Adrenal gland (tissue), 5 donors: ENCODE results near the gene BRD4.

Experiments
- POLR2A ChIP-seq, 2 donors: fragments of 450-650 bp; IDR thresholded peaks; one replicate each; pipeline ENCODE4 v1.6.1; 2017; ENCODE audit warnings: antibody characterized with exemption in 2 of 2, mild to moderate bottlenecking in 2 of 2, moderate library complexity in 1 of 2
- TF ChIP-seq, protein P1 (sequence below), 6 experiments: fragments of 450-650 bp in 4 of 6; fragments of 200-600 bp in 2 of 6; sonication (generic) in 1 of 6; IDR thresholded peaks; 1 replicate in 5 of 6; 2 replicates in 1 of 6; pipeline versions ENCODE4 v1.5.1 to v1.8.0; 2016 to 2021; ENCODE audit warnings: antibody characterized with exemption in 6 of 6, mild to moderate bottlenecking in 2 of 6, moderate library complexity in 1 of 6
- donor health status: DM: no; HTN: no; CAD: no.

DNA sequence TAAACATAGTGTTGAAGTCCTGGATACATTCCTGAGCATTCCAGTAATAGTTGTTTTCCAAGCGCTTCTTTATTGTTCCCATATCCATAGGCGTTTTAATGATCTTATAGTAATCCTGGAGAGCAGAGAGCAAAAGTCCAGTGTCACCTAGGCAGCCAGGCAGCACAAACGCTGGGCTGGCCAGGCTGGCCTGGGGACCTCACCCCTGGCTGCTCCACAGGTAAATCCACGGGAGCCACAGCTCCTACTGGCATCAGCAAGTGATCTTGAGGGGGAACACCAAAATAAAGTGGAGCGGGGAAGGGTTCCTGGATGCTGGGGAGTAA is 63.4 kb downstream of the BRD4 start:
- TF ChIP-seq, protein P1, sequence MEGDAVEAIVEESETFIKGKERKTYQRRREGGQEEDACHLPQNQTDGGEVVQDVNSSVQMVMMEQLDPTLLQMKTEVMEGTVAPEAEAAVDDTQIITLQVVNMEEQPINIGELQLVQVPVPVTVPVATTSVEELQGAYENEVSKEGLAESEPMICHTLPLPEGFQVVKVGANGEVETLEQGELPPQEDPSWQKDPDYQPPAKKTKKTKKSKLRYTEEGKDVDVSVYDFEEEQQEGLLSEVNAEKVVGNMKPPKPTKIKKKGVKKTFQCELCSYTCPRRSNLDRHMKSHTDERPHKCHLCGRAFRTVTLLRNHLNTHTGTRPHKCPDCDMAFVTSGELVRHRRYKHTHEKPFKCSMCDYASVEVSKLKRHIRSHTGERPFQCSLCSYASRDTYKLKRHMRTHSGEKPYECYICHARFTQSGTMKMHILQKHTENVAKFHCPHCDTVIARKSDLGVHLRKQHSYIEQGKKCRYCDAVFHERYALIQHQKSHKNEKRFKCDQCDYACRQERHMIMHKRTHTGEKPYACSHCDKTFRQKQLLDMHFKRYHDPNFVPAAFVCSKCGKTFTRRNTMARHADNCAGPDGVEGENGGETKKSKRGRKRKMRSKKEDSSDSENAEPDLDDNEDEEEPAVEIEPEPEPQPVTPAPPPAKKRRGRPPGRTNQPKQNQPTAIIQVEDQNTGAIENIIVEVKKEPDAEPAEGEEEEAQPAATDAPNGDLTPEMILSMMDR (IDR thresholded peaks at IDR 0.05) = no peak
- TF ChIP-seq POLR2A (IDR thresholded peaks at IDR 0.05) = no peak
